Colonic mucosa (tissue), 4 donors: ENCODE measurements around the gene CBX1. TPM values are rescaled to one million over a fixed set of nuclear protein-coding genes. Genes with fewer than 3 reads are reported as not detected.
"Not testable (repeated sequence)": the region's sequence is repeated elsewhere in the genome, so short reads cannot be mapped to it uniquely, and the experiment has no call there.

Experiments used
- DNase-seq: peaks from one replicate; pipeline ENCODE4 v3.0.0-alpha.2; 2020
- H3K27ac ChIP-seq: fragments of 200-600 bp; one replicate; pipeline ENCODE4 v1.8.0; 2021
- H3K27me3 ChIP-seq: fragments of 200-600 bp; one replicate; pipeline ENCODE4 v1.8.0; 2021
- H3K36me3 ChIP-seq: fragments of 200-600 bp; one replicate; pipeline ENCODE4 v1.8.0; 2021
- H3K4me1 ChIP-seq: fragments of 200-600 bp; one replicate; pipeline ENCODE4 v1.8.0; 2021; ENCODE audit warnings: mild to moderate bottlenecking
- H3K4me3 ChIP-seq: fragments of 200-600 bp; one replicate; pipeline ENCODE4 v1.8.0; 2021
- H3K9ac ChIP-seq, 2 donors: one replicate each; pipeline ENCODE4 v1.7.0; 2013; ENCODE audit warnings: control low read depth in 2 of 2, low read depth in 2 of 2, low read length in 2 of 2
- H3K9me3 ChIP-seq: fragments of 200-600 bp; one replicate; pipeline ENCODE4 v1.8.0; 2021
- intact Hi-C: fragments of 100-400 bp; cut with DNase I; formaldehyde crosslinking; loops from one replicate; pipeline ENCODE4 v1.14.1; 2022
- total RNA-seq, 2 donors: library from RNA; stranded (reverse); fragmentation: NEBNext Ultra II Directional in 1 of 2; extraction: Animal tissue kit (Norgen Biotek cat#: 25700) in 1 of 2; gene quantifications; one replicate each; pipeline ENCODE4 v1.2.1, GENCODE V29; 2021
- TF ChIP-seq, protein P1 (sequence below): fragments of 200-600 bp; IDR thresholded peaks from one replicate; pipeline ENCODE4 v1.8.0; 2022; ENCODE audit warnings: antibody characterized with exemption, mild to moderate bottlenecking
- donor health status: healthy.
- donor health status: DM: no; HTN: no; CAD: no.
- donor health status: DM: no; HTN: no; CAD: no.

Gene CBX1
- total RNA-seq, 2 donors from 2014 or later: 32.3 to 53.0 TPM

DNA sequence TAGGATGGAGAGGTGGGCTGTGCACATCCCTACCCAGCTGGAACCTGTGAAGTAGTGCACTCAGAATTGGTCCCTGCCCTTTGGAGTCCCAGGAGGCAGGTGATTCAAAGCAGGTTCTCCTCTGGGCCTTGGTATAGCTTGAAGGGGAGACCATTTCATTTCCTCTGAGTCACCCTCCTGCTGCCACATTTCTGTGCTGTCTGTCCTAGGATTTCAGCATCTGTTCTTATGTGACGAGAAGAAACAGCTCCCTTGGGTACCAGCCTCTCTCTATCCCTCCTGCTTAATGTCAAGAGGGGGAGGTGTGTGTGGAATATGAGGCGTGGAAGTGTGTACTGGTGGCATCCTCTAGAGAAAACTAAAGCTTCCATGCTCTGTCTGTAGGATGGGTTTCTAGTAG, 58.1 kb downstream of the CBX1 start:
- Histone ChIP-seq H3K9ac (no peak overlapping the region), H3K4me1 (peaks cover 8% of the 10 kb centered on the region), H3K27me3 (no peaks in the 10 kb centered on the region), H3K36me3 (no peaks in the 10 kb centered on the region), H3K4me3 (no peak overlapping the region), H3K27ac (no peak overlapping the region), H3K9me3 (no peaks in the 10 kb centered on the region)
- intact Hi-C loops: no loop called here
- TF ChIP-seq, protein P1, sequence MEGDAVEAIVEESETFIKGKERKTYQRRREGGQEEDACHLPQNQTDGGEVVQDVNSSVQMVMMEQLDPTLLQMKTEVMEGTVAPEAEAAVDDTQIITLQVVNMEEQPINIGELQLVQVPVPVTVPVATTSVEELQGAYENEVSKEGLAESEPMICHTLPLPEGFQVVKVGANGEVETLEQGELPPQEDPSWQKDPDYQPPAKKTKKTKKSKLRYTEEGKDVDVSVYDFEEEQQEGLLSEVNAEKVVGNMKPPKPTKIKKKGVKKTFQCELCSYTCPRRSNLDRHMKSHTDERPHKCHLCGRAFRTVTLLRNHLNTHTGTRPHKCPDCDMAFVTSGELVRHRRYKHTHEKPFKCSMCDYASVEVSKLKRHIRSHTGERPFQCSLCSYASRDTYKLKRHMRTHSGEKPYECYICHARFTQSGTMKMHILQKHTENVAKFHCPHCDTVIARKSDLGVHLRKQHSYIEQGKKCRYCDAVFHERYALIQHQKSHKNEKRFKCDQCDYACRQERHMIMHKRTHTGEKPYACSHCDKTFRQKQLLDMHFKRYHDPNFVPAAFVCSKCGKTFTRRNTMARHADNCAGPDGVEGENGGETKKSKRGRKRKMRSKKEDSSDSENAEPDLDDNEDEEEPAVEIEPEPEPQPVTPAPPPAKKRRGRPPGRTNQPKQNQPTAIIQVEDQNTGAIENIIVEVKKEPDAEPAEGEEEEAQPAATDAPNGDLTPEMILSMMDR: no peak
- DNase-seq: no peak

DNA sequence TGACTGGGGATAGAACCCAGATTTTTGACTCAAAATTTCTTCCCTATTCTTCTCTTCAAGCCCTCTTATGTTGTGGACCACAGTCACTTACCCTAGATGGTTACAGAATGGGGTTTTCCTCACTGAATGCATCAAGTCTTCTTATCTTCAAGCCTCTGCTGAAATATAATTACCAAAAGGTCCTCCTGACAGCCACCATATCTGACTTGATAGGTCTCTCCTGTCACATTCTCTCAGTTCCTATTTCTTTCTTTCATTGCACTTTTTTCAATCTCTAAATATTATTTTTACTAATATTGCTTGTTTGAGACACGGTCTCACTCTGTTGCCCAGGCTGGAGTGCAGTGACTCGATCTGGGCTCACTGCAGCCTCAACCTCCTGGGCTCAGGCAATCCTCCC, 62.6 kb downstream of the CBX1 start:
- Histone ChIP-seq H3K27ac (no peak overlapping the region), H3K4me3 (no peak overlapping the region), H3K9me3 (no peaks in the 10 kb centered on the region), H3K27me3 (no peaks in the 10 kb centered on the region), H3K9ac (no peak overlapping the region), H3K36me3 (no peaks in the 10 kb centered on the region), H3K4me1 (peaks cover 5% of the 10 kb centered on the region)
- intact Hi-C loops: no loop called here
- DNase-seq: no peak
- TF ChIP-seq, protein P1: no peak

DNA sequence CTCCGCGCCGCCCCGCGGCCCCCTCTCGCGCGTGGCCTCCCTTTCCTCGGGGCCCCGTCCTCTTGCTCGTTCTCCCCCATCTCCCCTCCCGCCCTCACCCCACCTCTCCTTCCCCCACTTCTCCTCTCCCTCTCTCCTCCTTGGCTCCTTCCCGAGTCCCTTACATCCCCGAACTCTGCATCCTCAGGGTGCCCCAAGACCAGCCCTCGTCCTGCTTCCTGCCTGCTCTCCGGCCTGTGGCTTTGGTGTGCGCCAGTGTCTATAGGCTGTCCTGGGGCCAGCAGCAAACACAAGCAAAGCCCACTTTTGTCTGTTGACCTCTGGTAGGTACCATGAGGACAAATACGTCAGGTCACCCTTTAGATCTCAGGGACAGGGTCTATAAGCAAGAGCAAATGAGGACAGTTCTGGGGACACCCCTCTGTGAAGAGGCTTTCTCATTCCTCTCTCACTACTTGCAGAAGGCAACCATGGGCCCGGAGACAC, 63.4 kb downstream of the CBX1 start:
- no peaks in the 10 kb centered on the region for H3K36me3 ChIP-seq
- H3K4me3 ChIP-seq: no peak overlapping the region
- intact Hi-C loops: no loop called here
- H3K4me1 ChIP-seq: peaks cover 5% of the 10 kb centered on the region
- no peak for DNase-seq
- TF ChIP-seq, protein P1: no peak
- H3K9me3 ChIP-seq: no peaks in the 10 kb centered on the region
- peak overlapping the region; percentile 9 to 35 for H3K9ac ChIP-seq
- no peaks in the 10 kb centered on the region for H3K27me3 ChIP-seq
- no peak overlapping the region for H3K27ac ChIP-seq

DNA sequence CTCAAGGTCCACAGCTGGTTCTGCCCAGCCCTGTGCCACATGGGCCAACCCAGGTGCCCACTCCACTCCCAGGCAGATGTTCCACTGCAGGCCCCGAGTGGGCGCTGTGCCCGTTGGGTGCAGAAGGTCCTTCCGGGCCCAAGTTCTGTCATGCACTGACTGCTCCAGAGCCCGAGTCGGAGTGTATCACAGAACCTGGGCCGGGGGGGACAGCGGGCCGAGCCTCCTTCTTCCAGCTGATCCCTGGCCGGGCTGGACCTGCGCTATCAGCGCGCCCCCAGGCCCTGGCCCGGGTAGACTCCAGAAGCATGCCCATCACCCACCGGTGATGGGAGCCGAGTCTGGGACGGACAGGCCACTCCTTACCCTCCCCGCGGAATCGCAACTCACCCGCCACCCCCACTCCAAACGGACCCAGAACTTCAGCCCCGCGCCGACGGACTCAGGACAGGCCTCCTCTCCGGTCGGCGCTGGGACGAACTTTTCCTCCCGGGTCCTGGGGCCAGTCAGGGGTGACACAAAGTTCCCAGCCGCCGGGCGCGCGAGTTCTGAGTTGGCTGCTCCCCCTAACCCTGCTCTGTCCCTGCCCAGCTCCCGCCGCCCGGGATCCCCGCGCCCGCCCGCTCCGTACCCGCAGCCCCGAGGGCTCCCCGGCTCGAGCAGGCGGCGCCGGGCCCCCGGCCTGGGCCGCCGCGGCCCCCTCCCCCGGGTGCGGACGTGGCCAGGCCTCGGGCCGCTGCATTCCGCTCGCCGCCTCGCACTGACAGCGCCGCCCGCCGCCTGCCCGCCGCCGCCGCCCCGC, 64.0 kb downstream of the CBX1 start, which contains the start of gene COPZ2:
TSS of gene COPZ2 (minus strand) at position 762 of the 802 bp plus-strand sequence. CDS start at position 742, 20 bp downstream.
- intact Hi-C loops: no loop called here
- Histone ChIP-seq H3K27ac (no peak within 1 kb of the TSS), H3K36me3 (no peaks in the 10 kb centered on the region), H3K4me3 (peak within 1 kb of the TSS; percentile 71), H3K27me3 (no peaks in the 10 kb centered on the region), H3K9ac (peak within 1 kb of the TSS; percentile 34 to 69), H3K4me1 (peaks cover 5% of the 10 kb centered on the region), H3K9me3 (no peaks in the 10 kb centered on the region)
- DNase-seq: peak; percentile 53
- TF ChIP-seq, protein P1: peak; percentile 47

DNA sequence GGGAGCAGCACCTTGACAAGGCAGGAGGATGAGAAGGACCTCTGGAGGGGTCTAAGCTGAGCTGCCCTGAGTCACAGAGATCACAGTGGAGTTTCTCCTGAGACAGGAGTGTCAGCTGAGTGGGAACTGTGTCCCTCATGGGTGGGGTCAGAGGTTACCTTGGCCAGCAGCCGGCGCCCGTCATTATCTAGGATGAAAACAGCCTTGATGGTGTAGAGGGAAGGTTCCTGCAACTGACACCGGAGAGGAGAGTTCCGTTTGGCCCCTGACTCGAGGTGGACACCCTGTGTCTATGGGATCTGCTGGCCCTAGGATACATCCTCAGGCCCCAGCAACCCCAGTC, 64.6 kb downstream of the CBX1 start:
- Histone ChIP-seq H3K36me3 (no peaks in the 10 kb centered on the region), H3K27me3 (no peaks in the 10 kb centered on the region), H3K27ac (no peak overlapping the region), H3K4me3 (peak overlapping the region; percentile 71), H3K4me1 (peaks cover 5% of the 10 kb centered on the region), H3K9ac (peak overlapping the region in 1 of 2 donors; percentile 69), H3K9me3 (no peaks in the 10 kb centered on the region)
- intact Hi-C loops: no loop called here
- TF ChIP-seq, protein P1: no peak
- no peak for DNase-seq

DNA sequence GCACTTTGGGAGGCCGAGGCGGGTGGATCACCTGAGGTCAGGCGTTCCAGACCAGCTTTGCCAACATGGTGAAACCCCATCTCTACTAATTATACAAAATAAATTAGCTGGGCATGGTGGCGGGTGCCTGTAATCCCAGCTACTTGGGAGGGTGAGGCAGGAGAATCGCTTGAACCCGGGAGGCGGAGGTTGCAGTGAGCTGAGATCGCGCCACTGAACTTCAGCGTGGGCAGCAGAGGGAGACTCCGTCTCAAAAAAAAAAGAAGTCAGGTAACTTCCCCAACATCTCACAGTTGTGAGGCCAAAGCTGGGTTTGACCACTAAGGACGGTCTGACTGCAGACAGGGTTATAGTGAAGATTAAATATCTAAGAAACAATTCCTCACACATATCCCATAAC, 66.5 kb downstream of the CBX1 start:
- DNase-seq, H3K4me1 ChIP-seq, H3K4me3 ChIP-seq, H3K36me3 ChIP-seq, intact Hi-C loops, H3K27ac ChIP-seq, H3K27me3 ChIP-seq, H3K9ac ChIP-seq, H3K9me3 ChIP-seq: not testable (repeated sequence)
